Measurements from ENCODE around the gene CACNG8.
A peak's percentile ranks its signal among the peaks of the same experiment; 100 is the strongest.

Gene CACNG8

GRCh38 chr19:53969366-53969765, 6.6 kb downstream of the CACNG8 start:
- H3K4me1 ChIP-seq: no peaks in the 10 kb centered on the region
- H3K9me3 ChIP-seq (ENCODE audit: control insufficient read depth, low read length): no peaks in the 10 kb centered on the region
- H3K36me3 ChIP-seq (ENCODE audit: control insufficient read depth, insufficient read depth, low read length): no peaks in the 10 kb centered on the region
- no peak for TF ChIP-seq CTCF (IDR thresholded peaks at IDR 0.05)
- H3K27me3 ChIP-seq (ENCODE audit: control insufficient read depth, insufficient read depth, low read length): no peaks in the 10 kb centered on the region
- H2AFZ ChIP-seq: no peak overlapping the region
- H3K4me2 ChIP-seq (ENCODE audit: low read length): no peak overlapping the region
- H3K79me2 ChIP-seq: no peaks in the 10 kb centered on the region
- no peak overlapping the region for H3K9ac ChIP-seq
- H3K27ac ChIP-seq: no peak overlapping the region
- H3K4me3 ChIP-seq (ENCODE audit: low read depth, low read length): no peak overlapping the region

GRCh38 chr19:53971673-53972072, 8.9 kb downstream of the CACNG8 start:
- TF ChIP-seq CTCF (IDR thresholded peaks at IDR 0.05): no peak
- H3K4me3 ChIP-seq (ENCODE audit: low read depth, low read length): no peak overlapping the region
- H3K4me1 ChIP-seq: no peaks in the 10 kb centered on the region
- H3K4me2 ChIP-seq (ENCODE audit: low read length): no peak overlapping the region
- no peaks in the 10 kb centered on the region for H3K36me3 ChIP-seq (ENCODE audit: control insufficient read depth, insufficient read depth, low read length)
- no peak overlapping the region for H2AFZ ChIP-seq
- no peaks in the 10 kb centered on the region for H3K79me2 ChIP-seq
- H3K9me3 ChIP-seq (ENCODE audit: control insufficient read depth, low read length): no peaks in the 10 kb centered on the region
- H3K27ac ChIP-seq: no peak overlapping the region
- H3K9ac ChIP-seq: no peak overlapping the region
- no peaks in the 10 kb centered on the region for H3K27me3 ChIP-seq (ENCODE audit: control insufficient read depth, insufficient read depth, low read length)

GRCh38 chr19:53977429-53977990, 14.8 kb downstream of the CACNG8 start:
- no peaks in the 10 kb centered on the region for H3K79me2 ChIP-seq
- H3K9ac ChIP-seq: no peak overlapping the region
- peak overlapping the region; percentile 43 for H3K27ac ChIP-seq
- H3K27me3 ChIP-seq (ENCODE audit: control insufficient read depth, insufficient read depth, low read length): no peaks in the 10 kb centered on the region
- H2AFZ ChIP-seq: peak overlapping the region; percentile 85
- H3K4me1 ChIP-seq: peaks cover 16% of the 10 kb centered on the region
- H3K4me2 ChIP-seq (ENCODE audit: low read length): peak overlapping the region; percentile 58
- H3K36me3 ChIP-seq (ENCODE audit: control insufficient read depth, insufficient read depth, low read length): no peaks in the 10 kb centered on the region
- no peaks in the 10 kb centered on the region for H3K9me3 ChIP-seq (ENCODE audit: control insufficient read depth, low read length)
- TF ChIP-seq CTCF (IDR thresholded peaks at IDR 0.05): no peak
- no peak overlapping the region for H3K4me3 ChIP-seq (ENCODE audit: low read depth, low read length)

- Histone ChIP-seq H3K4me2 (ENCODE audit: low read length) (peak overlapping the region; percentile 58), H3K9me3 (ENCODE audit: control insufficient read depth, low read length) (no peaks in the 10 kb centered on the region), H3K4me3 (ENCODE audit: low read depth, low read length) (no peak overlapping the region), H3K79me2 (no peaks in the 10 kb centered on the region), H3K9ac (no peak overlapping the region), H3K4me1 (peaks cover 16% of the 10 kb centered on the region), H3K27ac (peak overlapping the region; percentile 43), H3K27me3 (ENCODE audit: control insufficient read depth, insufficient read depth, low read length) (no peaks in the 10 kb centered on the region), H3K36me3 (ENCODE audit: control insufficient read depth, insufficient read depth, low read length) (no peaks in the 10 kb centered on the region), H2AFZ (peak overlapping the region; percentile 85)
- TF ChIP-seq CTCF (IDR thresholded peaks at IDR 0.05): no peak
Measured at GRCh38 chr19:53977991-53978731, 15.4 kb downstream of the CACNG8 start.
